ENCODE measurements around the gene AHCYL1.
"Not testable (repeated sequence)": the region's sequence is repeated elsewhere in the genome, so short reads cannot be mapped to it uniquely, and the experiment has no call there.

The AHCYL1 gene

DNA sequence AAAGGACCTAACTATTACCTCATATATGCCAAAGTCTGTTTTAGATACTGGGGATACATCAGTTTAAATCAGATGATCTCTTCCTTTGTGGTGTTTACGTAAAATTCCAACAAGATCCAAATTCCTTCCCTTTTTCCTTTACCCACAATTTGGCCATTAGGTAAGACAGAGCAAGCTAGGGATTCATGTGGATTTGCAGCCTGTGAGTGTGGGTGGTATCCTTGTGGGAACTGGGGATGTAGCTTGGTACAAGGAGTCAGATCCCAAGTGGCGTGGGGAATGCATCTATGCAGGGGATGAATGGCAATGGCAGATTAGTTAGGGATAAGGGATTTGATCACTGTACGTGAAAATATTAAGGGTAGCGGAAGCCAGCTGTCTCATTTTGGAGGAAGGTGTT is 40.0 kb downstream of the AHCYL1 start:
- Histone ChIP-seq H3K27me3 (ENCODE audit: control insufficient read depth, insufficient read depth, low read length) (no peaks in the 10 kb centered on the region), H3K9ac (ENCODE audit: low read length) (no peak overlapping the region), H3K4me1 (ENCODE audit: control insufficient read depth, low read depth, low read length) (no peaks in the 10 kb centered on the region), H3K36me3 (ENCODE audit: control insufficient read depth, low read depth, low read length) (peaks cover 42% of the 10 kb centered on the region), H3K9me3 (ENCODE audit: control insufficient read depth, low read depth, low read length) (no peaks in the 10 kb centered on the region), H3K27ac (ENCODE audit: low read length) (no peak overlapping the region), H3K4me3 (ENCODE audit: low read length) (no peak overlapping the region)

- not testable (repeated sequence) for H3K9me3 ChIP-seq (ENCODE audit: control insufficient read depth, low read depth, low read length); H3K27ac ChIP-seq (ENCODE audit: low read length); H3K36me3 ChIP-seq (ENCODE audit: control insufficient read depth, low read depth, low read length); H3K27me3 ChIP-seq (ENCODE audit: control insufficient read depth, insufficient read depth, low read length); H3K4me3 ChIP-seq (ENCODE audit: low read length); H3K9ac ChIP-seq (ENCODE audit: low read length)
- peaks cover 17% of the 10 kb centered on the region for H3K4me1 ChIP-seq (ENCODE audit: control insufficient read depth, low read depth, low read length)
Measured at GRCh38 chr1:110030687-110031086, 46.1 kb downstream of the AHCYL1 start.

GRCh38 chr1:110032327-110032726 is 47.8 kb downstream of the AHCYL1 start:
- H3K4me1 ChIP-seq (ENCODE audit: control insufficient read depth, low read depth, low read length): peaks cover 19% of the 10 kb centered on the region
- no peak overlapping the region for H3K4me3 ChIP-seq (ENCODE audit: low read length)
- no peaks in the 10 kb centered on the region for H3K27me3 ChIP-seq (ENCODE audit: control insufficient read depth, insufficient read depth, low read length)
- H3K27ac ChIP-seq (ENCODE audit: low read length): no peak overlapping the region
- no peaks in the 10 kb centered on the region for H3K9me3 ChIP-seq (ENCODE audit: control insufficient read depth, low read depth, low read length)
- H3K36me3 ChIP-seq (ENCODE audit: control insufficient read depth, low read depth, low read length): peaks cover 3% of the 10 kb centered on the region
- no peak overlapping the region for H3K9ac ChIP-seq (ENCODE audit: low read length)

DNA sequence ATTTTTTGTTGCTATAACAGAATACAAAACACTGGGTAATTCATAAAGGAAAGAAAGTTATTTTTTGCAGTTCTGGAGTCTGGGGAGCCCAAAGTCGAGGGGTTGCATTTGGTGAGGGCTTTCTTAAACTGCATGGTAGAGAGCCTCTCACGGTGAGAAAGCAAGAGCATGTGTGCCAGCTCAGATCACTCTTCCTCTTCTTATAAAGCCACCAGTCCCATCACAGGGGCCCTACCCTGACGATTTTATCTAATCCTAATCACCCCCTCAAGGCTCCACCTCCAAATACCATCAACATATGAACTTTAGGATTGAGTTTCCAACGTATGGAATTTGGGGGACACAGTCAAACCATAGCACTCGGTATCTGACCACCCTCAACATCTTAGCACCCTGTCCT is 48.9 kb downstream of the AHCYL1 start:
- peaks cover 12% of the 10 kb centered on the region for H3K36me3 ChIP-seq (ENCODE audit: control insufficient read depth, low read depth, low read length)
- H3K9me3 ChIP-seq (ENCODE audit: control insufficient read depth, low read depth, low read length): no peaks in the 10 kb centered on the region
- H3K4me1 ChIP-seq (ENCODE audit: control insufficient read depth, low read depth, low read length): peaks cover 19% of the 10 kb centered on the region
- H3K9ac ChIP-seq (ENCODE audit: low read length): no peak overlapping the region
- no peak overlapping the region for H3K27ac ChIP-seq (ENCODE audit: low read length)
- no peak overlapping the region for H3K4me3 ChIP-seq (ENCODE audit: low read length)
- no peaks in the 10 kb centered on the region for H3K27me3 ChIP-seq (ENCODE audit: control insufficient read depth, insufficient read depth, low read length)

DNA sequence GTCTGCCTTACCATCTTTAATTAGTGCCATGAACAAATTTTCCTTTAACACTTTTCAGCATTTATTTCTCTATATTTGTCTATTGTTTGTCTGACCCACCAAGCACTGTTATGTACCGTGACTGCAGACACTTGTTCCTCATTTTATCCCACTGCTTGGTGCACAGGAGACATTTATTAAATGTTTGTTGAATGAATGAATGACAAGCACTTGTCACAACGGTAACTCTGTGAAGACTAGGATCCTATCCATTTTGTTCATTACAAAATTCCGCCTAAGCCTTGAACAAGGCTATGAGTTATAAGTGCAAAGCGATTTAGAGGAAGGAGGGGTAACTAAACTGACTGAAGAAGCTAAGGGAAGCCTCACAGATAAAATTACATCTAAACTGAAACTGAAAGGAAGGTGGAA is 49.5 kb downstream of the AHCYL1 start:
- Histone ChIP-seq H3K4me3 (ENCODE audit: low read length) (peak overlapping the region; percentile 76), H3K27ac (ENCODE audit: low read length) (peak overlapping the region; percentile 2), H3K27me3 (ENCODE audit: control insufficient read depth, insufficient read depth, low read length) (no peaks in the 10 kb centered on the region), H3K36me3 (ENCODE audit: control insufficient read depth, low read depth, low read length) (peaks cover 18% of the 10 kb centered on the region), H3K9ac (ENCODE audit: low read length) (peak overlapping the region; percentile 88), H3K4me1 (ENCODE audit: control insufficient read depth, low read depth, low read length) (peaks cover 19% of the 10 kb centered on the region), H3K9me3 (ENCODE audit: control insufficient read depth, low read depth, low read length) (no peaks in the 10 kb centered on the region)

GRCh38 chr1:110034451-110035235 is 50.1 kb downstream of the AHCYL1 start, which contains the start of gene STRIP1:
Gene STRIP1, plus strand, starts transcription at chr1:110034624. Its CDS starts 14 bp downstream, at chr1:110034638.
- Histone ChIP-seq H3K27ac (ENCODE audit: low read length) (peak within 1 kb of the TSS; percentile 46), H3K4me1 (ENCODE audit: control insufficient read depth, low read depth, low read length) (peaks cover 19% of the 10 kb centered on the region), H3K4me3 (ENCODE audit: low read length) (peak within 1 kb of the TSS; percentile 76), H3K9me3 (ENCODE audit: control insufficient read depth, low read depth, low read length) (no peaks in the 10 kb centered on the region), H3K27me3 (ENCODE audit: control insufficient read depth, insufficient read depth, low read length) (no peaks in the 10 kb centered on the region), H3K9ac (ENCODE audit: low read length) (peak within 1 kb of the TSS; percentile 88), H3K36me3 (ENCODE audit: control insufficient read depth, low read depth, low read length) (peaks cover 24% of the 10 kb centered on the region)

- Histone ChIP-seq H3K4me1 (ENCODE audit: control insufficient read depth, low read depth, low read length) (peaks cover 15% of the 10 kb centered on the region), H3K36me3 (ENCODE audit: control insufficient read depth, low read depth, low read length) (peaks cover 28% of the 10 kb centered on the region), H3K9me3 (ENCODE audit: control insufficient read depth, low read depth, low read length) (no peaks in the 10 kb centered on the region), H3K9ac (ENCODE audit: low read length) (peak overlapping the region; percentile 88), H3K27ac (ENCODE audit: low read length) (no peak overlapping the region), H3K4me3 (ENCODE audit: low read length) (peak overlapping the region; percentile 76), H3K27me3 (ENCODE audit: control insufficient read depth, insufficient read depth, low read length) (no peaks in the 10 kb centered on the region)
Measured at GRCh38 chr1:110035236-110035752, 50.7 kb downstream of the AHCYL1 start.

DNA sequence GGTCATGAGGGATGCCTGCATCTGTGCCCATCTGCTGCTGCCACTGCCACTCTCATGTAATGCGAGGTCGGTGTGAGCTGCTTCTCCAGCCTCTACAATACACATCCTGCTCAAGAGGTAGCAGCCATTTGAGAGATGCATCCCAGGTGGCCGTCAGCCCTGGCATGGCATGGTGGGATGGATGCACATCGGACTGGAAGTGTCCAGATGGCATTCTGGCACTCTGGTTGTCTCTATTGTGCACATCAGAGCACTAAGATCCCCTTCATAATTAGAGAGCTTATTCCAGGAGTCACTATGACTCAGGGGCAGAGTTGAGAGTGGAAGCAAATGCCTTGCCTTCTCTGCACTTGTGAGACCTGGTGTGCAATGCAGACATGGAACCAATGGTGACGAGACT is 53.7 kb downstream of the AHCYL1 start:
- Histone ChIP-seq H3K4me1 (ENCODE audit: control insufficient read depth, low read depth, low read length) (peaks cover 7% of the 10 kb centered on the region), H3K9me3 (ENCODE audit: control insufficient read depth, low read depth, low read length) (no peaks in the 10 kb centered on the region), H3K27ac (ENCODE audit: low read length) (no peak overlapping the region), H3K4me3 (ENCODE audit: low read length) (no peak overlapping the region), H3K9ac (ENCODE audit: low read length) (no peak overlapping the region), H3K27me3 (ENCODE audit: control insufficient read depth, insufficient read depth, low read length) (no peaks in the 10 kb centered on the region), H3K36me3 (ENCODE audit: control insufficient read depth, low read depth, low read length) (peaks cover 58% of the 10 kb centered on the region)

DNA sequence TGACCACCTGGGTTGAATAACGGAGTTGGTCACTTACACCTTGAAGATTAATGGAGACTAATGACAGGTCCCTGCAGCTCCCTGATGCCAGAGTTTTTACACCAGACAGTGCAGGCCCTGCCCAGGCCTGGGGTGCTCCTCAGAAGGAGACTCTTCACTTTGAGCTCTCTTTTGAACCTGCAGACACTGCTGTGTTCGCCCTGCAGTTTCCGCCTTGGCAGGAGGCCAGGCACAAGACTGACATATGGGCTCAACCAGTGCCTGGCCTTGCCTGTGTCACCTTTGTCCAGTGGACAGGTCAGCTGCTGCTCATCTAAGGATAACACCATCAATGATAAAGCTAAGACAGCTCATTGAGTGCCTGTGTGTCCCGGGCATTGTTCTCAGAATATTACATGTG is 55.1 kb downstream of the AHCYL1 start:
- H3K9me3 ChIP-seq (ENCODE audit: control insufficient read depth, low read depth, low read length): no peaks in the 10 kb centered on the region
- peaks cover 7% of the 10 kb centered on the region for H3K4me1 ChIP-seq (ENCODE audit: control insufficient read depth, low read depth, low read length)
- no peak overlapping the region for H3K4me3 ChIP-seq (ENCODE audit: low read length)
- peaks cover 71% of the 10 kb centered on the region for H3K36me3 ChIP-seq (ENCODE audit: control insufficient read depth, low read depth, low read length)
- no peaks in the 10 kb centered on the region for H3K27me3 ChIP-seq (ENCODE audit: control insufficient read depth, insufficient read depth, low read length)
- H3K27ac ChIP-seq (ENCODE audit: low read length): no peak overlapping the region
- no peak overlapping the region for H3K9ac ChIP-seq (ENCODE audit: low read length)

DNA sequence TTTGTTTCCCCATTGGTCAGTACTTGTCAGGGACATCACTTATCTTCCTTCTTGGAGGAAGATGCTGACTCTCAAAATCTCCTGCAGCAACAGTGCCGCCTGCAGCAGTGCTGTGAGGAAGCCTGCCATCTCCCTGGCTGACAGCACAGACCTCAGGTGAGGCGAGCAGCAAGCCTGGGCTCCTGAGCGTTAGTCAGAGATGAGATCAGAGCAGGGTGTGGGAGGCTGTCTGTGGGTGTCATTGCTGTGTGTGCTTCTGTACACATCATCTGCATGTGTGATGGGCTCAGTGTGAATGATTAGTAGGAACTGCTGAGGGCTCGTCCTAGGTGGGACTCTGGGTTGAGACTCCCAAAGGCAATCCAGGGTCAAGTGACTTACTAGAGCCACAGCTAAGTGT is 56.0 kb downstream of the AHCYL1 start:
- H3K9me3 ChIP-seq (ENCODE audit: control insufficient read depth, low read depth, low read length): no peaks in the 10 kb centered on the region
- no peak overlapping the region for H3K9ac ChIP-seq (ENCODE audit: low read length)
- no peak overlapping the region for H3K4me3 ChIP-seq (ENCODE audit: low read length)
- H3K27ac ChIP-seq (ENCODE audit: low read length): no peak overlapping the region
- H3K4me1 ChIP-seq (ENCODE audit: control insufficient read depth, low read depth, low read length): peaks cover 4% of the 10 kb centered on the region
- H3K36me3 ChIP-seq (ENCODE audit: control insufficient read depth, low read depth, low read length): peaks cover 80% of the 10 kb centered on the region
- no peaks in the 10 kb centered on the region for H3K27me3 ChIP-seq (ENCODE audit: control insufficient read depth, insufficient read depth, low read length)

DNA sequence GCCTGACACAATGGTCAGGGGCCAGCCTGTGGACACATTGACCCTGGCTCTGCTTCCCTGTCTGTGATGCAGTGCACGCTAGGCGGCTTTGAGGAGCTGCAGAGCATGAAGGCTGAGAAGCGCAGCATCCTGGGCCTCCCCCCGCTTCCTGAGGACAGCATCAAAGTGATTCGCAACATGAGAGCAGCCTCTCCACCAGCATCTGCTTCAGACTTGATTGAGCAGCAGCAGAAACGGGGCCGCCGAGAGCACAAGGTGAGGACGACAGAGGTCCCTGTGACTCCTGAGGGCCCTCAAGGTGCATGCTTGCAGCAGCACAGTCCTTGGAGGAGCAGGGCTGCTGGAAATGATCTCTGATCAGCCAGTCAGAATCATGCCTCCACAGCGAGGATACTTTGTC is 58.5 kb downstream of the AHCYL1 start:
- Histone ChIP-seq H3K9me3 (ENCODE audit: control insufficient read depth, low read depth, low read length) (no peaks in the 10 kb centered on the region), H3K27me3 (ENCODE audit: control insufficient read depth, insufficient read depth, low read length) (no peaks in the 10 kb centered on the region), H3K4me3 (ENCODE audit: low read length) (no peak overlapping the region), H3K9ac (ENCODE audit: low read length) (no peak overlapping the region), H3K36me3 (ENCODE audit: control insufficient read depth, low read depth, low read length) (peaks cover 96% of the 10 kb centered on the region), H3K27ac (ENCODE audit: low read length) (no peak overlapping the region), H3K4me1 (ENCODE audit: control insufficient read depth, low read depth, low read length) (no peaks in the 10 kb centered on the region)

DNA sequence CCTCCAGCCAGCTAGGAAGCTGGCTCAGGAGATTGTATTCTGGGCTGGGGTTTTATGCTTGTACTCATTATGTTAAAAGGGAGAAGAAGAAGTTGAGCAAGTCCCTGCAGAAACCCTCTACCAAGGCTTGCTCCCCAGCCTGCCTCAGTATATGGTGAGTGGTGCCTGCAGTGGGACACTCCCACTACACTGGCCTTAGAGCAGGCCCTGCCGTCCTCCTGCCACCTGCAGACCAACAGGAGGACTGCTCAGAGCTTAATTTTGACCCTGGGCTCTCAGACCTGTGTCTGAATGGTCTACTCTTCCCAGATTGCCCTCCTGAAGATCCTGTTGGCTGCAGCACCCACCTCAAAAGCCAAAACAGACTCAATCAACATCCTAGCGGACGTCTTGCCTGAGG is 62.9 kb downstream of the AHCYL1 start:
- H3K36me3 ChIP-seq (ENCODE audit: control insufficient read depth, low read depth, low read length): peaks cover 99% of the 10 kb centered on the region
- no peak overlapping the region for H3K9ac ChIP-seq (ENCODE audit: low read length)
- H3K27me3 ChIP-seq (ENCODE audit: control insufficient read depth, insufficient read depth, low read length): no peaks in the 10 kb centered on the region
- no peaks in the 10 kb centered on the region for H3K9me3 ChIP-seq (ENCODE audit: control insufficient read depth, low read depth, low read length)
- H3K27ac ChIP-seq (ENCODE audit: low read length): no peak overlapping the region
- no peaks in the 10 kb centered on the region for H3K4me1 ChIP-seq (ENCODE audit: control insufficient read depth, low read depth, low read length)
- no peak overlapping the region for H3K4me3 ChIP-seq (ENCODE audit: low read length)
